SK-N-SH (cell line): ENCODE data around the gene FAM210B. TPM values are rescaled to one million over a fixed set of nuclear protein-coding genes. Genes with fewer than 3 reads are reported as not detected.

Experiments
- CTCF ChIA-PET: fragments of 300-600, 350-600 bp; formaldehyde crosslinking; extraction: SDS; loops from one replicate; lab custom pipeline; 2021; lab: Yijun Ruan, JAX
- POLR2A ChIA-PET: fragments of 350-600 bp; sonication (Branson Sonifier 250); formaldehyde crosslinking; extraction: SDS; loops from one replicate; lab custom pipeline; 2020; ENCODE audit warnings: antibody characterized with exemption, inconsistent platforms; lab: Yijun Ruan, JAX
- DNase-seq: peaks from one replicate; pipeline ENCODE4 v3.0.0; 2012
- H2AFZ ChIP-seq: fragments of 200-600 bp; sonication (generic); 2 replicates; pipeline ENCODE4 v1.8.1; 2016; ENCODE audit warnings: antibody characterized with exemption, mild to moderate bottlenecking, low read depth
- H3F3A ChIP-seq: fragments of 200-600 bp; sonication (generic); replicated peaks from 2 replicates; pipeline ENCODE3; 2016; ENCODE audit warnings: antibody characterized with exemption, mild to moderate bottlenecking; ENCODE audit not compliant: insufficient read depth
- H3K27ac ChIP-seq, 2 experiments: fragments of 200-500 bp in 1 of 2; fragments of 200-600 bp in 1 of 2; sonication (Bioruptor generic) in 1 of 2; sonication (generic), shearing (Covaris generic) in 1 of 2; 2 replicates each; pipeline versions ENCODE4 v1.5.1 to v1.6.1; 2014 to 2016; ENCODE audit warnings: low read depth in 2 of 2, inconsistent platforms in 1 of 2, low read length in 1 of 2, mild to moderate bottlenecking in 1 of 2, mixed read lengths in 1 of 2
- H3K27me3 ChIP-seq: fragments of 200-600 bp; sonication (generic), shearing (Covaris generic); 2 replicates; pipeline ENCODE4 v1.6.1; 2016; ENCODE audit warnings: mixed run types; ENCODE audit not compliant: insufficient read depth
- H3K36me3 ChIP-seq, 2 experiments: fragments of 200-500 bp in 1 of 2; fragments of 200-600 bp in 1 of 2; sonication (Bioruptor generic) in 1 of 2; sonication (generic) in 1 of 2; replicated peaks in 1 of 2; 2 replicates each; pipeline versions ENCODE3 to v1.5.1; 2014 to 2016; ENCODE audit warnings: low read length in 1 of 2, mild to moderate bottlenecking in 1 of 2; ENCODE audit not compliant: insufficient read depth in 2 of 2, control insufficient read depth in 1 of 2
- H3K4me1 ChIP-seq, 2 experiments: fragments of 200-500 bp in 1 of 2; fragments of 200-600 bp in 1 of 2; sonication (Bioruptor generic) in 1 of 2; sonication (generic), shearing (Covaris generic) in 1 of 2; 2 replicates each; pipeline versions ENCODE4 v1.5.1 to v1.6.1; 2014 to 2016; ENCODE audit warnings: low read depth in 1 of 2, low read length in 1 of 2, mixed run types in 1 of 2; ENCODE audit not compliant: insufficient read depth in 2 of 2, control insufficient read depth in 1 of 2
- H3K4me2 ChIP-seq: fragments of 200-600 bp; sonication (generic), shearing (Covaris generic); 2 replicates; pipeline ENCODE4 v1.6.1; 2017; ENCODE audit warnings: mixed run types
- H3K4me3 ChIP-seq, 2 experiments: fragments of 200-500 bp in 1 of 2; fragments of 200-600 bp in 1 of 2; sonication (Bioruptor generic) in 1 of 2; sonication (generic), shearing (Covaris generic) in 1 of 2; 2 replicates each; pipeline versions ENCODE4 v1.5.1 to v1.8.1; 2014 to 2016; ENCODE audit warnings: low read depth in 2 of 2, inconsistent platforms in 1 of 2, low read length in 1 of 2, mild to moderate bottlenecking in 1 of 2, mixed read lengths in 1 of 2, moderate library complexity in 1 of 2
- H3K79me2 ChIP-seq: fragments of 200-600 bp; sonication (generic); 2 replicates; pipeline ENCODE4 v1.8.1; 2017; ENCODE audit warnings: mild to moderate bottlenecking; ENCODE audit not compliant: insufficient read depth
- H3K9ac ChIP-seq: fragments of 200-600 bp; sonication (generic); 2 replicates; pipeline ENCODE4 v1.6.1; 2017; ENCODE audit warnings: mixed run types
- H3K9me2 ChIP-seq: fragments of 200-600 bp; sonication (generic); 2 replicates; pipeline ENCODE4 v1.6.1; 2017; ENCODE audit warnings: mixed run types
- H3K9me3 ChIP-seq: fragments of 200-600 bp; sonication (generic); 2 replicates; pipeline ENCODE4 v1.6.1; 2017; ENCODE audit warnings: mixed run types, mild to moderate bottlenecking, moderate library complexity
- H4K20me1 ChIP-seq: fragments of 200-600 bp; sonication (generic); 2 replicates; pipeline ENCODE4 v1.6.1; 2017; ENCODE audit warnings: mild to moderate bottlenecking, mixed run types; ENCODE audit not compliant: insufficient read depth
- CHD2 ChIP-seq: fragments of 150-350 bp; IDR thresholded peaks from 2 replicates; pipeline ENCODE4 v1.6.1; 2018; ENCODE audit warnings: low read length; ENCODE audit not compliant: partially characterized antibody
- FOXM1 ChIP-seq: IDR thresholded peaks from 2 replicates; pipeline ENCODE4 v1.4.0; 2012; ENCODE audit warnings: low read depth, mild to moderate bottlenecking
- JUND ChIP-seq: IDR thresholded peaks from 2 replicates; pipeline ENCODE4 v1.4.0; 2012
- MEF2A ChIP-seq: IDR thresholded peaks from 2 replicates; pipeline ENCODE4 v1.4.0; 2012; ENCODE audit warnings: low read depth, borderline replicate concordance
- NFIC ChIP-seq: IDR thresholded peaks from 2 replicates; pipeline ENCODE4 v1.4.0; 2012; ENCODE audit warnings: borderline replicate concordance
- POLR2AphosphoS5 ChIP-seq: IDR thresholded peaks from 2 replicates; pipeline ENCODE4 v1.6.1; 2012; ENCODE audit warnings: low read depth, low read length
- RAD21 ChIP-seq: IDR thresholded peaks from 2 replicates; pipeline ENCODE4 v1.6.1; 2012; ENCODE audit warnings: mild to moderate bottlenecking, low read length
- RFX5 ChIP-seq: IDR thresholded peaks from 2 replicates; pipeline ENCODE4 v1.6.1; 2012; ENCODE audit warnings: mild to moderate bottlenecking, improper control_type of control experiment, low read length
- TCF12 ChIP-seq: IDR thresholded peaks from 2 replicates; pipeline ENCODE4 v1.4.0; 2012
- TEAD4 ChIP-seq: IDR thresholded peaks from 2 replicates; pipeline ENCODE4 v1.4.0; 2012; ENCODE audit warnings: mild to moderate bottlenecking, borderline replicate concordance; ENCODE audit not compliant: insufficient read depth
- USF2 ChIP-seq: fragments of 150-350 bp; IDR thresholded peaks from 2 replicates; pipeline ENCODE4 v1.6.1; 2017; ENCODE audit warnings: antibody characterized with exemption, low read length, low read depth, borderline replicate concordance
- WGBS: methylation state at CpG from one replicate; pipeline ENCODE4 v1.1.6; 2017; ENCODE audit warnings: low lambda C conversion rate; 5-methylcytosine and 5-hydroxymethylcytosine counted together
- polyA plus RNA-seq, 3 experiments: library from polyadenylated mRNA; depleted of rRNA; stranded (reverse); fragments of >200 nt; gene quantifications; 2 replicates each; pipeline ENCODE4 v1.2.3, GENCODE V29; 2012
- TF ChIP-seq, protein P1 (sequence below): IDR thresholded peaks from 2 replicates; pipeline ENCODE4; 2012
- TF ChIP-seq, protein P2 (sequence below): fragments of 200-600 bp; sonication (generic); IDR thresholded peaks from 2 replicates; pipeline ENCODE4 v1.6.1; 2017; ENCODE audit warnings: antibody characterized with exemption, mild to moderate bottlenecking, moderate library complexity
- TF ChIP-seq, protein P3 (sequence below): IDR thresholded peaks from 2 replicates; pipeline ENCODE4 v1.4.0; 2012; ENCODE audit warnings: low read depth, borderline replicate concordance
- TF ChIP-seq, protein P4 (sequence below): IDR thresholded peaks from 2 replicates; pipeline ENCODE4 v1.6.1; 2012; ENCODE audit warnings: mild to moderate bottlenecking, low read depth, low read length, moderate library complexity

FAM210B gene
- polyA plus RNA-seq, 1 of the 3 experiments (the other 2 are of a cell fraction): 34.6 TPM

DNA sequence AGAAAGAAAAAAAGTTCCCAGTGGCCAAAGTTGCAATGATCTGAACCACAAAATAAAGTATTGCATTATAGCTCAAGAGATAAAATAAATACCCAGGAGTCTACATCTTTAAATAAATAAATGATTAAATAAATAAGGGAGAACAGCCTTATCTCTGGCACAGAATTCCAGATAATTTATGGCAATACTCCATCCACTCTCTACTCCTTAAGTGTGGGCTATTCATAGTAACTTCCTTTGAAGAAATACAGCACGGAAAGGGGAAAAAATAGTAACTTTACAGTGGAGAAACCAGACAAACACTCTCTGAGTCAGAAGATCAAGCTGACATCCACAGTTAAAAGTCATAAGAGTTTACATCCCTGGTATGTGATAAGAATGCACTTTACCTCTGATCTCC is 21.6 kb downstream of the FAM210B start:
- H3F3A ChIP-seq: peaks cover 12% of the 10 kb centered on the region
- H3K79me2 ChIP-seq: peaks cover 97% of the 10 kb centered on the region
- H3K4me3 ChIP-seq: no peak overlapping the region
- TF ChIP-seq RFX5: no peak
- no peak for TF ChIP-seq POLR2AphosphoS5
- TF ChIP-seq, protein P1, sequence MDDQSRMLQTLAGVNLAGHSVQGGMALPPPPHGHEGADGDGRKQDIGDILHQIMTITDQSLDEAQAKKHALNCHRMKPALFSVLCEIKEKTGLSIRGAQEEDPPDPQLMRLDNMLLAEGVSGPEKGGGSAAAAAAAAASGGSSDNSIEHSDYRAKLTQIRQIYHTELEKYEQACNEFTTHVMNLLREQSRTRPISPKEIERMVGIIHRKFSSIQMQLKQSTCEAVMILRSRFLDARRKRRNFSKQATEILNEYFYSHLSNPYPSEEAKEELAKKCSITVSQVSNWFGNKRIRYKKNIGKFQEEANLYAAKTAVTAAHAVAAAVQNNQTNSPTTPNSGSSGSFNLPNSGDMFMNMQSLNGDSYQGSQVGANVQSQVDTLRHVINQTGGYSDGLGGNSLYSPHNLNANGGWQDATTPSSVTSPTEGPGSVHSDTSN: no peak
- 0 out of 2 replicates have a peak, but pooled peaks have one; percentile 52 for TF ChIP-seq MEF2A
- TF ChIP-seq TCF12: 0 out of 2 replicates have a peak, but pooled peaks have one; percentile 15
- TF ChIP-seq, protein P2, sequence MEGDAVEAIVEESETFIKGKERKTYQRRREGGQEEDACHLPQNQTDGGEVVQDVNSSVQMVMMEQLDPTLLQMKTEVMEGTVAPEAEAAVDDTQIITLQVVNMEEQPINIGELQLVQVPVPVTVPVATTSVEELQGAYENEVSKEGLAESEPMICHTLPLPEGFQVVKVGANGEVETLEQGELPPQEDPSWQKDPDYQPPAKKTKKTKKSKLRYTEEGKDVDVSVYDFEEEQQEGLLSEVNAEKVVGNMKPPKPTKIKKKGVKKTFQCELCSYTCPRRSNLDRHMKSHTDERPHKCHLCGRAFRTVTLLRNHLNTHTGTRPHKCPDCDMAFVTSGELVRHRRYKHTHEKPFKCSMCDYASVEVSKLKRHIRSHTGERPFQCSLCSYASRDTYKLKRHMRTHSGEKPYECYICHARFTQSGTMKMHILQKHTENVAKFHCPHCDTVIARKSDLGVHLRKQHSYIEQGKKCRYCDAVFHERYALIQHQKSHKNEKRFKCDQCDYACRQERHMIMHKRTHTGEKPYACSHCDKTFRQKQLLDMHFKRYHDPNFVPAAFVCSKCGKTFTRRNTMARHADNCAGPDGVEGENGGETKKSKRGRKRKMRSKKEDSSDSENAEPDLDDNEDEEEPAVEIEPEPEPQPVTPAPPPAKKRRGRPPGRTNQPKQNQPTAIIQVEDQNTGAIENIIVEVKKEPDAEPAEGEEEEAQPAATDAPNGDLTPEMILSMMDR: no peak
- TF ChIP-seq FOXM1: no peak
- no peak overlapping the region for H2AFZ ChIP-seq
- no peak overlapping the region for H3K9ac ChIP-seq
- CTCF ChIA-PET: no interaction called here
- H4K20me1 ChIP-seq: no peaks in the 10 kb centered on the region
- no peaks in the 10 kb centered on the region for H3K27me3 ChIP-seq
- peak overlapping the region; percentile 31 to 43; a peak in 3 of 4 replicates for H3K27ac ChIP-seq
- no peaks in the 10 kb centered on the region for H3K9me2 ChIP-seq
- H3K4me1 ChIP-seq: no peaks in the 10 kb centered on the region; a peak in 2 of 4 replicates
- H3K36me3 ChIP-seq: peaks cover 34 to 43% of the 10 kb centered on the region in 2 experiments
- POLR2A ChIA-PET: no interaction called here
- H3K9me3 ChIP-seq: no peaks in the 10 kb centered on the region
- no peak overlapping the region for H3K4me2 ChIP-seq
- DNase-seq: no peak
- 42% methylated on average over 1 of the region's 1 CpG for WGBS

- H3K27ac ChIP-seq: no peak overlapping the region; a peak in 1 of 4 replicates
- H3K9me2 ChIP-seq: no peaks in the 10 kb centered on the region
- no peaks in the 10 kb centered on the region; a peak in 2 of 4 replicates for H3K4me1 ChIP-seq
- ChIA-PET CTCF (no interaction called here), POLR2A (interaction anchor here (0.7 kb wide), 1 partner anchor 1017 kb away, joined by 3 read pairs; no protein-coding TSS in a partner anchor)
- H3K9me3 ChIP-seq: no peaks in the 10 kb centered on the region
- H3K4me2 ChIP-seq: no peak overlapping the region
- DNase-seq: no peak
- no peak overlapping the region for H3K4me3 ChIP-seq
- TF ChIP-seq, protein P2: no peak
- TF ChIP-seq USF2 (no peak), FOXM1 (no peak), TCF12 (no peak), RFX5 (no peak), TEAD4 (no peak), NFIC (no peak), JUND (no peak), CHD2 (no peak), RAD21 (no peak)
- TF ChIP-seq, protein P3, sequence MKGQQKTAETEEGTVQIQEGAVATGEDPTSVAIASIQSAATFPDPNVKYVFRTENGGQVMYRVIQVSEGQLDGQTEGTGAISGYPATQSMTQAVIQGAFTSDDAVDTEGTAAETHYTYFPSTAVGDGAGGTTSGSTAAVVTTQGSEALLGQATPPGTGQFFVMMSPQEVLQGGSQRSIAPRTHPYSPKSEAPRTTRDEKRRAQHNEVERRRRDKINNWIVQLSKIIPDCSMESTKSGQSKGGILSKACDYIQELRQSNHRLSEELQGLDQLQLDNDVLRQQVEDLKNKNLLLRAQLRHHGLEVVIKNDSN: no peak
- TF ChIP-seq, protein P4, sequence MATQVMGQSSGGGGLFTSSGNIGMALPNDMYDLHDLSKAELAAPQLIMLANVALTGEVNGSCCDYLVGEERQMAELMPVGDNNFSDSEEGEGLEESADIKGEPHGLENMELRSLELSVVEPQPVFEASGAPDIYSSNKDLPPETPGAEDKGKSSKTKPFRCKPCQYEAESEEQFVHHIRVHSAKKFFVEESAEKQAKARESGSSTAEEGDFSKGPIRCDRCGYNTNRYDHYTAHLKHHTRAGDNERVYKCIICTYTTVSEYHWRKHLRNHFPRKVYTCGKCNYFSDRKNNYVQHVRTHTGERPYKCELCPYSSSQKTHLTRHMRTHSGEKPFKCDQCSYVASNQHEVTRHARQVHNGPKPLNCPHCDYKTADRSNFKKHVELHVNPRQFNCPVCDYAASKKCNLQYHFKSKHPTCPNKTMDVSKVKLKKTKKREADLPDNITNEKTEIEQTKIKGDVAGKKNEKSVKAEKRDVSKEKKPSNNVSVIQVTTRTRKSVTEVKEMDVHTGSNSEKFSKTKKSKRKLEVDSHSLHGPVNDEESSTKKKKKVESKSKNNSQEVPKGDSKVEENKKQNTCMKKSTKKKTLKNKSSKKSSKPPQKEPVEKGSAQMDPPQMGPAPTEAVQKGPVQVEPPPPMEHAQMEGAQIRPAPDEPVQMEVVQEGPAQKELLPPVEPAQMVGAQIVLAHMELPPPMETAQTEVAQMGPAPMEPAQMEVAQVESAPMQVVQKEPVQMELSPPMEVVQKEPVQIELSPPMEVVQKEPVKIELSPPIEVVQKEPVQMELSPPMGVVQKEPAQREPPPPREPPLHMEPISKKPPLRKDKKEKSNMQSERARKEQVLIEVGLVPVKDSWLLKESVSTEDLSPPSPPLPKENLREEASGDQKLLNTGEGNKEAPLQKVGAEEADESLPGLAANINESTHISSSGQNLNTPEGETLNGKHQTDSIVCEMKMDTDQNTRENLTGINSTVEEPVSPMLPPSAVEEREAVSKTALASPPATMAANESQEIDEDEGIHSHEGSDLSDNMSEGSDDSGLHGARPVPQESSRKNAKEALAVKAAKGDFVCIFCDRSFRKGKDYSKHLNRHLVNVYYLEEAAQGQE: no peak
- no peaks in the 10 kb centered on the region for H4K20me1 ChIP-seq
- 89% methylated on average over 1 of the region's 1 CpG for WGBS
- H3K36me3 ChIP-seq: peaks cover 28 to 43% of the 10 kb centered on the region in 2 experiments
- no peak overlapping the region for H3K9ac ChIP-seq
- peaks cover 97% of the 10 kb centered on the region for H3K79me2 ChIP-seq
- H2AFZ ChIP-seq: no peak overlapping the region
- no peaks in the 10 kb centered on the region for H3K27me3 ChIP-seq
- H3F3A ChIP-seq: peaks cover 12% of the 10 kb centered on the region
Measured at GRCh38 chr20:56381501-56381900, 22.7 kb downstream of the FAM210B start.
